Cerebellar cortex (tissue), 1 donor: ENCODE measurements around the gene CMTM4.

Experiments used
- DNase-seq: peaks from one replicate; pipeline ENCODE4 v3.0.0-alpha.2; 2015; ENCODE audit warnings: low spot score

Gene CMTM4

DNA sequence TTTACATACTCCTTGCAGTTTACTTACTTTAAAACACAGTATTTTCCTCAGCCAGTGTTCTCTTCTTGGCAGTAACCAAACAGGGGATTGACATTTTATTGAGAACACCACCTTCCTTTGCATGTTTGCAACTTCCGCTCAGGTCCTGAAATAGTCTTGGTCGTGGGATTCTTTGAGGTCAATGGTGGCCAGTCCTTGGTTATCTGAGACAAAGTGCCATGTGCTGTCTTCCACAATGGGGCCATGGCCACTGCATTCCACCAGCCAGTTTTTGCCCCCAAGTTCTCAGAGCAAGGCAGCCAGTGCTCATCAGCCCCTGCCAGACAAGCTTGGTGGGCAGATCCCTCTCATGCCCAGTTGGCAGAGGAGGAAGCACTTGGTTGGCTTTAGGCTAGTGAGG is 22.9 kb downstream of the CMTM4 start:
- DNase-seq = no peak

- DNase-seq = no peak
These were observed 25.7 kb downstream of the CMTM4 start for GRCh38 chr16:66670691-66671388.

GRCh38 chr16:66668777-66669444 is 27.6 kb downstream of the CMTM4 start:
- DNase-seq = no peak

DNA sequence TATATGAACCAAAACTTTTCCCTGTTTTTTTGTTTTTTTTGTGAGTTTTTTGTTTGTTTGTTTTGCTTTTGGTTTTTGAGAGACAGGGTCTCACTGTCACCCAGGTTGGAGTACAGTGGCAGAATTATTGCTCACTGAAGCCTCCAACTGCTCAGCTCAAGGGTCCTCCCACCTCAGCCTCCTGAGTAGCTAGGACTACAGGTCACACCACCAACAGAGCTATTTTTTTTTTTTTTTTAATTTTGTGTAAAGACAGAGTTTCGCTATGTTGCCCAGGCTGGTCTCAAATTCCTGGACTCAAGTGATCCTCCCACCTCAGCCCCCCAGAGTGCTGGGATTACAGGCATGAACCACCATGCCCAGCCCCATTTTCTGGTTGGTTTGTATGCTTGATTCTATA is 28.6 kb downstream of the CMTM4 start:
- no peak for DNase-seq

- DNase-seq = peak; percentile 66
These were observed 33.9 kb downstream of the CMTM4 start for GRCh38 chr16:66662445-66663194.

DNA sequence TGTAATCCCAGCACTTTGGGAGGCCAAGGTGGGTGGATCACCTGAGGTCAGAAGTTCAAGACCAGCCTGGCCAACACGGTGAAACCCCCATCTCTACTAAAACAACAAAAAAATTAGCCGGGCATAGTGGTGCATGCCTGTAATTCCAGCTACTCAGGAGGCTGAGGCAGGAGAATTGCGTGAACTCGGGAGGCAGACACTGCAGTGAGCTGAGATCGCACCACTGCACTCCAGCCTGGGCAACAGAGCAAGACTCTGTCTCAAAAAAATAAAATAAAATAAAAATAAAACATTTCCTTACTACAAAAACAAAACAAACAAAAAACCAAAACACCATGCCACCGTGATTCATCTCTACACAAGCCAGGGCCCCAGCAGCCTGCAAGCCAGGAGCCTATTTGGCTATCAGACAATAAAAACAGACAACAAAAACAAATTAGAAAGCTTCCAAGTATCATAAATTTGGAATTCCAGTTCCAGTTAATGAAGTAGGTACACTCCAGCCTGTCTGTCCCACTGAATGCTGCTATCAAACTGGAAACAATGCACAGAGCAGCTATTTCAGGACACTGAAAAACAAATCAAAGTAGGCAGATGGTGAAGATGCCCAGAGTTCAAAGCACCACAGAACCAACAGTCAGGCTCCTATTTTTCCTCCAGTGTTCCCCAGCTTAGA is 34.7 kb downstream of the CMTM4 start:
- DNase-seq = peak; percentile 31

DNA sequence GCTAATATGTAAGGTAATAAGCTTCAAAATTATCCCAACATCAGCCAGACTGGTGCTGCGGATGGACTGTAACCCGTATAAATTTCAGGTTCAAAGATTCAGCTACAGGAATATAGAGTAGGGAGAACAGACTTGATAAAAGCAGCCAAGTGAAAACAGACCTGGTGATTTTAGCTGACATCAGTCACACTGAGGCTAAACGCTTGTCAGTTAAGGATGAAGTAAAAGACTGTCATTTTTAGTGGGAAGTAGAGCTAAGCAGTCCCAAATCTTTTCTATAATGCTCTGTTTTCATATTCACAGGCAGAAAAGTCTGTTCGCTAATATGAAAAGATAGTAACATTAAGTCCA is 35.4 kb downstream of the CMTM4 start:
- peak; percentile 49 for DNase-seq

DNA sequence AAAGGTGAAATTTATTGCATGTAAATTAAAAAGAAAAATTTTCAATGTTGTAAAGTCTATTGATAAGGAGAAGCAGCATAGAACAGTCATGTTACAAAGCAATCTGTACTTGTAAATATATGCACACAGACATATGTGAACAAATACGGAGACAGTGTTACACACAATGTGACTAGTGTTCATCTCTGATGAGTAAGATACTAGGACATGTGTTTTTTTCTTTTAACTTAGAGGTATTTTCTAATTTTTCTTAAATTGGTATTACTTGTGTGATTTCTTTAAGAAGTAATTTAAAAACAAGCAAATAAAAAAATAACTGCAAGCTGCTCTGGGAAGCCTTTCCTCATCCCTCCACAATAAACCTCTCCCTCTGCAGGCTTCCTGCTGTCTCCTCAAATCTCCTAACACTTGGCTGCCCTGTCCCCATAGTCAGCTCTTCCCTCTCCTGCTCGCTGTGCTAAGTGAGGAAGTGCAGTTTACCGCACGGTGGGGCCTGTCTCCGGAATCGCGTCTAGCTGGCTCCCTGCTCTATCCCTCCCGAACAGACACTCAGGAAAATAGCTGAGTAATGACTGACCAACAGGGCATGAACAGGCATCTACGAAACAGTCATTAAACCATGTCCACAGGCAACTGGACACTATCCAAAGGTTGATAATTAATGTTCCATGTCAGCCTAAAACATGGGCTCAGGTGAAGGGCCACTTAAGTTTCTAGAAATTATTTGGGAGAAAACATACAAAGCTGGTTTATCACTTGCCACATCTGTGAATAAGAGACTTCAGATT is 35.9 kb downstream of the CMTM4 start:
- peak; percentile 87 for DNase-seq

DNA sequence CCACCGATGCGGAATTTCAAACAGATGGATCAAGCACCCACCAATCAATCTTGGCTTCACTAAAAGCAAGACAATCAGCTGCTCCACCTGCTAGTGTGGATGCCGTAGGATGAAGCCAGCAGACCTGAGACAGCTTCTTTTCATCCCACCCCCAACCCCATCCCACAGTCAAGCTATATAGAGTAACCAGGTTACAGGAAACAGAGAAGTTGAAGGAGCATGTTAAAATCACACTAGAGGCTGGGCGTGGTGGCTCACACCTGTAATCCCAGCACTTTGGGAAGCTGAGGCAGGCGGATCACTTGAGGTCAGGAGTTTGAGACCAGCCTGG is 37.7 kb downstream of the CMTM4 start:
- DNase-seq = no peak

GRCh38 chr16:66658143-66658859 is 38.2 kb downstream of the CMTM4 start:
- no peak for DNase-seq

- DNase-seq = no peak
These were observed 40.0 kb downstream of the CMTM4 start for GRCh38 chr16:66656547-66656946.

DNA sequence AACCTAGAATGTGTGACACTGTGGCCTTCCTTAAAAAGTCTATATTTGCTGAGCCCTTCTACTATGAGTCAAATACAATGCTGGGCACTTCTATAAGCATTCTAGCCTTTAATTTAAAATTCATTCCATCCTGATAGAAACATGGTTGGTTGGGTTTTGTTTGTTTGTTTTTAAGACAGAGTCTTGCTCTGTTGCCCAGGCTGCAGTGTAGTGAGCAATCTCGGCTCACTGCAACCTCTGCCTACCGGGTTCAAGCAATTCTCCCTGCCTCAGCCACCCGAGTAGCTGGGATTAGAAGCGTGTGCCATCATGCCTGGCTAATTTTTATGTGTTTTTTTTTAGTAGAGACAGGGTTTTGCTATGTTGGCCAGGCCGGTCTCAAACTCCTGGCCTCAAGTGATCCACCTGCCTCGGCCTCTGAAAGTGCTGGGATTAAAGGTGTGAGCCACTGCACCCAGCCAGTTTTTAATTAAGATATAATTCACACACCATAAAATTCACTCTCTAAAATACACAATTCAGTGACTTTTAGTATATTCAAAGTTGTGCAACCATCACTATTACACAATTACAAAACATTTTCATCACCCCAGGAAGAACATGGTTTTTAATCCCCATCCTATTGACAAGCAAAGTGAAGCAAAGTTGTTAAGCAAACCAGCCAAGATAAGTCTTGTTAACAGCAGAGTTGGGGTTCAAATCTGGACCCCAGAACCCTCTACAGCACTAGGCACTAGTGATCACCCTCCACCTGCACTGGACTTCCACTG is 42.8 kb downstream of the CMTM4 start:
- no peak for DNase-seq

- DNase-seq = no peak
These were observed 43.7 kb downstream of the CMTM4 start for GRCh38 chr16:66652661-66653360.

GRCh38 chr16:66651965-66652364 is 44.6 kb downstream of the CMTM4 start:
- DNase-seq = peak; percentile 10

DNA sequence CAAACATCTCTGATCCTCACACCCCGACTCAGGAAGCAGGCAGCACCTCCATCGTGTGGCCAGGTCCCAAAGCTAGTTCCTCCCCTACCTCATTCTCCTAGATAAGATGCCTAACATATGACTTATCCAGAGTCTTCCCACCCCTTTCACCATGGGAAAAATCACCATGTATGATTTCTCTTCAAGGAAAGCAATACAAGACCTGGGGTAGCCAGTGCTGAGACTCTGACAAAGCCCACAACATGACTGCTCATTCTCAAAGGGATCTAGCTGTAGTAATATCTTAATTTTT is 45.1 kb downstream of the CMTM4 start:
- no peak for DNase-seq

GRCh38 chr16:66650707-66651473 is 45.7 kb downstream of the CMTM4 start:
- DNase-seq = peak; percentile 95

GRCh38 chr16:66649636-66650205 is 46.8 kb downstream of the CMTM4 start:
- no peak for DNase-seq

DNA sequence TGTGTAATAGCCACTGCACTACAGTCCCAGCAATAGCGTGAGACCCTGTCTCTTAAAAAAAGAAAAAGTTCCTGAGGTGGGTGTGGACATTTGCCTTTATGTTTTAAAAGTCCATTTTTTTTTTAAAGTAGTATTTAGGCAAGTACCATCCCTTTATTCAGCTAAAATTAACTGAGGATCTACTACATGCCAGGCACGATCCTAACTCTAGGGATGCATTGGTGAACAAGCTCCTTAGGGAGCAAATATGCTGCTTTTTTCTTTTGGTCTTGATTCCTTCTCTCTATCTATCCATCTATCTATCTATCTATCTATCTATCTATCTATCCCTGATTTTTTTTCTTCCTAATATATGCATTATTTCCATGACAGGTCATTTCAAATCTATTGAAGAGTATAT is 47.4 kb downstream of the CMTM4 start:
- DNase-seq = no peak

- no peak for DNase-seq
These were observed 48.7 kb downstream of the CMTM4 start for GRCh38 chr16:66647866-66648265.
